Mononuclear cell (primary cell): Measurements from ENCODE around the gene USP27X. TPM values are rescaled to one million over a fixed set of nuclear protein-coding genes. Genes with fewer than 3 reads are reported as not detected.

Experiments used
- H3K27me3 ChIP-seq: 2 replicates; pipeline ENCODE4 v1.6.0; 2011; ENCODE audit warnings: low read length, control low read depth; ENCODE audit not compliant: insufficient read depth
- H3K4me1 ChIP-seq: 2 replicates; pipeline ENCODE4 v1.5.1; 2011; ENCODE audit warnings: mild to moderate bottlenecking, low read length, control low read depth; ENCODE audit not compliant: insufficient read depth
- H3K4me3 ChIP-seq: 2 replicates; pipeline ENCODE4 v1.5.1; 2011; ENCODE audit warnings: mild to moderate bottlenecking, low read length, moderate library complexity
- H3K9me3 ChIP-seq: 2 replicates; pipeline ENCODE4 v1.5.1; 2011; ENCODE audit warnings: low read depth, mild to moderate bottlenecking, control low read depth, low read length
- total RNA-seq: library from RNA; depleted of rRNA; stranded (reverse); fragments of >200 nt; gene quantifications from one replicate; pipeline ENCODE4 v1.2.3, GENCODE V29; 2012

Gene USP27X
- total RNA-seq, result 2.8 TPM

DNA sequence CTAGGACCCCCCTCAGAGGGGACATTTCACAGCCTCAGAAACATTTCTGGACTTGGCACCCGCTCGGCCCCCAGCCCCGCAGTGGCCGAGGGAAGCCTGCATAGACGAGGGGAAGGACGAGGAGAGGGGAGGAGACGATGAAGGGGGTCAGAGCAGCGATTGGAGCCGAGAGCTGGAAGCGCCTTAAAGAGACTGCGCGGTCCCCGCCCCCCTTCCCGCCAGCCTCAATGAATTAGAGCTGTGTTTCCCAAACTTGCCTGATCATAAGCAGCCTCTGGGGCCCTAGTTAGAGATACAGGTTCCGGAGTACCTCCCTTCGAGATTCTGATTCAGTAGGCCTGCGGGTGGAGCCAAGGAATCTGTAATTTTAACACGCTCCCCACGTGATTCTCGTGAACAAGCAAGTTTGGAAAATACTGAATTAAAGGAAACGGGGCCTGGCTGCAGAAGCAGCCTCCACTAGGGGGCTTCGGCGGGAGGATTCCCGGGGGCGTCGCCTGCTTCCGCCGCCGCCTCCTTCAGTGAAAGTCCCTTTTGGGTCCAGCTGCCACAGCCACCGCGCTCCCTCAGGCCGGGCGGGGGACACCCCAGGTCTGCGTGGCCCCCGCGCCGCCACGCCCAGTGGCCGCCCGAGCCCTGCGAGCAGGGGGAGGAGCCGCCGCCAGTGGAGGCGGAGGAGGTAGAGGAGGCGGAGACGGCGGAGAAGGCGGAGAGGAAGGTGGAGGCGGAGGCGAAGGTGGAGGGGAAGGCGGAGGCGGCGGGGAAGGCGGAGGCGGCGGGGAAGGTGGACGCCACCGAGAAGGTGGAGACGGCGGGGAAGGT lies at the start of gene USP27X:
USP27X (plus strand) TSS at position 651 of the 822 bp plus-strand sequence. CDS start 824 bp downstream, outside the sequence.
- H3K27me3 ChIP-seq, result no peaks in the 10 kb centered on the region
- no peaks in the 10 kb centered on the region for H3K9me3 ChIP-seq
- peak within 1 kb of the TSS; percentile 46 for H3K4me3 ChIP-seq
- peaks cover 33% of the 10 kb centered on the region for H3K4me1 ChIP-seq

DNA sequence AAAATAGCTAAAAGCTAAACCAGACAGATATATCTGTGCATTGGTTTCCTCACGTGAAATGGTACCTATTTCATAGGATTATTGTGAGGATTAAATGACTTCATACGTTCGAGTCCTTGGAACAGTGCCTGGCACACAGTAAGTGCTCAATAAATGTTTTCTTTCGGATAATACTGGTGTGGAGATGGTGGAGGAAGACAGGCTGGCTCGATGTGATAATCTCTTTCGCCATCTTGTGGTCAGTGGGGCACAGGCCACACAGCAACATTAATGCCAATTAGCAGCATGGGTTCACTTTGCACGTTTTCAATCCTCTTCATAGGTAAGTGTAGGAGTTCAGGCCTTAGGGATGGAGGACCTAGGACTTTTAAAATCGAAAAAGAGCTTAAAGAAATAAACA lies 40.9 kb upstream of the USP27X start:
- H3K4me1 ChIP-seq, result no peaks in the 10 kb centered on the region
- no peak overlapping the region for H3K4me3 ChIP-seq

DNA sequence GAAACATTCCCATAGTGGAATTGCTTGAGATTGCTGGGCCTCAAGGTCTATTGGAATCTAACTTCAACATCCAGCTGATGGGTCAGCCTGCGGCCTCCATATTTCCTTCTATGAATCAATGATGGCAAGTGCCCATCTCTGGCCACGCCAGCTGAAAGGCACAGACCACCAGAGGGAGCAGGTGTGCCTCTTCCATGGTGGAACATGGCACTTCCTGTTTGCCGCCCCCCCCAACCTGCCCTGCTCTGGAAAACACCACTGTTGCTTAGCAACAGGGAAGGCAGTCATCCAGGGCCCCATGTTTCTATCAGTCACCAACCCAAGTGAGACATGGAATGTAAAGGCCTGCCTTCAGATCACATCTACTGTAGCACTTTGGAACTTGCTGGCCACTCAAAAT lies 38.6 kb upstream of the USP27X start:
- Histone ChIP-seq H3K27me3 (no peaks in the 10 kb centered on the region), H3K9me3 (no peaks in the 10 kb centered on the region), H3K4me3 (no peak overlapping the region), H3K4me1 (no peaks in the 10 kb centered on the region)

More for the DNA sequence above, 40.9 kb upstream of the USP27X start:
- no peaks in the 10 kb centered on the region for H3K9me3 ChIP-seq
- no peaks in the 10 kb centered on the region for H3K27me3 ChIP-seq

- no peaks in the 10 kb centered on the region for H3K27me3 ChIP-seq
- H3K4me3 ChIP-seq, result no peak overlapping the region
- H3K4me1 ChIP-seq, result no peaks in the 10 kb centered on the region
- H3K9me3 ChIP-seq, result no peaks in the 10 kb centered on the region
Measured at GRCh38 chrX:49842621-49843020, 36.7 kb upstream of the USP27X start.

GRCh38 chrX:49844611-49845010 lies 34.7 kb upstream of the USP27X start:
- Histone ChIP-seq H3K4me3 (no peak overlapping the region), H3K4me1 (peaks cover 1% of the 10 kb centered on the region), H3K9me3 (no peaks in the 10 kb centered on the region), H3K27me3 (no peaks in the 10 kb centered on the region)

DNA sequence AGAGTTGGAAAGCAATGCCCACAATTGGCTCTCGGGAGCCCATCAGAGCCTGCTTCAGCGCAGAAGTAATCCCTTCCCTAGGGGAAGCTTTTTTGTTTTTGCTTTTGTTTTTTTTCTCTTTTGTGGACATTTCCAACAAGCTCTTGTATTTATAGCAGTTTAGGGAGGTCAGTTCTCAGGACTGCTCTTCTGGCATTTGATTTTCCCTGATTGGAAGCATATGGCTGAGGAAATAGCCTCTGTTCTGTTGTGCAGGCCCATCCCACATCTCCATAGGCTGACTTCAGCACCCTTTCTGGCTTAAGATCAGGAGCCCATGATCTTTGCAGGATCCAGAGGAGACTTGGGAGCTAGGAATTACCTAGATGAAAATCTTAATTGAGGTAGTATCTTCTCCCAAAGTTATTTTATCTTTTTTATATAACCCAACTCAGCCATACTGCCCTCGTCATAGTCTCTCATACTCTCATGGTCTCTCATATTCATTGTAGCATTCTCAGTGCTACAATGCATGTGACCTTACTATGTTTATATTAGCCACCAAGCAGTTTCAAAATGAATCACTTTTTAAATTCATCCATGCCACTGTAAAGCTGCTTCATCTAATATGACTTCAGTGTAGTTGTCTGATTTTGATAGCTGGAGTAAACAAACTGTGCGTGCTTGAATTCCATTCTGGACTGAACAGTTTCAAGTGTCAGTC lies 33.4 kb upstream of the USP27X start:
- Histone ChIP-seq H3K4me3 (no peak overlapping the region), H3K9me3 (no peaks in the 10 kb centered on the region), H3K4me1 (peaks cover 4% of the 10 kb centered on the region), H3K27me3 (no peaks in the 10 kb centered on the region)

- no peaks in the 10 kb centered on the region for H3K9me3 ChIP-seq
- no peaks in the 10 kb centered on the region for H3K27me3 ChIP-seq
- peaks cover 4% of the 10 kb centered on the region for H3K4me1 ChIP-seq
- H3K4me3 ChIP-seq, result no peak overlapping the region
Measured at GRCh38 chrX:49846522-49846921, 32.8 kb upstream of the USP27X start.

DNA sequence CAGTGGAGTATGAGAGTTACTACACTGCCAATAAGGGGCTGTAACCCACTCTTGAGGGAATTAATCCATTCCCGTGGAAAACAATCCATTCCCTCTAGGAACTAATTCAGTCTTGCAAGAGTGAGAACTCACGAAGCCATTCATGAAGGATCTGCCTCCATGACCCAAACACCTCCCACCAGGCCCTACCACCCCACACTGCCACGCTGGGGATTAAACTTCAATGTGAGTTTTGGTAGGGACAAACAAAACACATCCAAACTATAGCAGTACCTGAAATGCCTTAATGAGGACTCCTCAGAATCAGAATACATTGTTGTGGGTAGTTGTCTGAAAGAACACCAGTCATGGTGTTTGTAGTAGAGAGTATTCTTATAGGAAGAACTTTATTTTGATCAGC lies 31.0 kb upstream of the USP27X start:
- H3K4me3 ChIP-seq, result no peak overlapping the region
- peaks cover 4% of the 10 kb centered on the region for H3K4me1 ChIP-seq
- no peaks in the 10 kb centered on the region for H3K27me3 ChIP-seq
- H3K9me3 ChIP-seq, result no peaks in the 10 kb centered on the region

DNA sequence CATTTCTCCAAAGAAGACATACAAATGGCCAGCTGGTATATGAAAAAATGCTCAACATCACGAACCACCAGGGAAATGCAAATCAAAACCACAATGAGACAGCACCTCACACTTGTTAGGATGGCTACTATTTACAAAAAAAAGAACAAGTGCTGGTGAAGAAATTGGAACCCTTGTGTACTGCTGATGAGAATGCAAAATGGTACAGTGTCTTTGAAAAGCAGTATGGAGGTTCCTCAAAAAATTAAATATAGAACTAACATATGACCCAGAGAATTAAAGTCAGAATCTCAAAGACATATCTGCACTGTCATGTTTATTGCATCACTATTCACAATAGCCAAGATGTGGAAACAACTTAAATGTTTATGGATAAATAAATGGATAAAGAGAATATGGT lies 29.3 kb upstream of the USP27X start:
- peaks cover 4% of the 10 kb centered on the region for H3K4me1 ChIP-seq
- H3K27me3 ChIP-seq, result no peaks in the 10 kb centered on the region
- no peaks in the 10 kb centered on the region for H3K9me3 ChIP-seq
- H3K4me3 ChIP-seq, result no peak overlapping the region

DNA sequence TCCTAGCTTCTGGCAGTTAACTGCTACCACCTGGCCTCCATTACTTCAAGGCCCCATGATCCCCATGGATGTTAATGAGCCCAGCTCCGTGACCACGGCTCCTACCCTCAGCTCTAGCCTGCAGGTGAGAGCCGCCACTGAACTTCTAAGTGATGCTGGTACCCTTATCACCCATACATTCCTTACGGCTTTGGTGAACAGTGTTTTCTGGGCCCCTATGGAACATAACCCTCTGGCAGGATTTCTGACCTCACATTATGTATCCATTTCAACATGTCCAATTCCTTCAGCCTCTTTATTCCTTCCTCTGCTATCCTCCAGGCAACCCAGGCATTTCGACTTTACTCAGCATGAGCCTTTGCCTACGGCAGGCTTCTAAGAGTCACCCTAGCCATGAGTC lies 25.6 kb upstream of the USP27X start:
- peaks cover 4% of the 10 kb centered on the region for H3K4me1 ChIP-seq
- H3K4me3 ChIP-seq, result no peak overlapping the region
- no peaks in the 10 kb centered on the region for H3K27me3 ChIP-seq
- no peaks in the 10 kb centered on the region for H3K9me3 ChIP-seq

DNA sequence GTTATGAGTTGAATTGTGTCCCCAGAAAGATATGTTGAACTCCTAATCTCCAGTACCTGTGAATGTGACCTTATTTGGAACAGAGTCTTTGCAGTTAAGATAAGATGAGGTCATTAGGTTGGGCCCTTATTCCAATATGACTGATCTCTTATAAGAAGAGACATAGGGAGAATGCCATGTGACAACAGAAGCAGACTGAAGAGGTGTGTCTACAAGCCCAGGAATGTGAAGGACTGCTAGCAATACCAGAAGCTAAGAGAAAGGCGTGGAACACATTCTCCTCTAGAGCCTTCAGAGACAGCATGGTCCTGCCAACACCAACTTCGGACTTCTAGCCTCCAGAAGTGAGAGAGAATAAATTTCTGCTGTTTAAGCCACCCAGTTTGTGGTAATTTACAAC lies 22.5 kb upstream of the USP27X start:
- no peak overlapping the region for H3K4me3 ChIP-seq
- H3K9me3 ChIP-seq, result no peaks in the 10 kb centered on the region
- no peaks in the 10 kb centered on the region for H3K4me1 ChIP-seq
- H3K27me3 ChIP-seq, result no peaks in the 10 kb centered on the region

DNA sequence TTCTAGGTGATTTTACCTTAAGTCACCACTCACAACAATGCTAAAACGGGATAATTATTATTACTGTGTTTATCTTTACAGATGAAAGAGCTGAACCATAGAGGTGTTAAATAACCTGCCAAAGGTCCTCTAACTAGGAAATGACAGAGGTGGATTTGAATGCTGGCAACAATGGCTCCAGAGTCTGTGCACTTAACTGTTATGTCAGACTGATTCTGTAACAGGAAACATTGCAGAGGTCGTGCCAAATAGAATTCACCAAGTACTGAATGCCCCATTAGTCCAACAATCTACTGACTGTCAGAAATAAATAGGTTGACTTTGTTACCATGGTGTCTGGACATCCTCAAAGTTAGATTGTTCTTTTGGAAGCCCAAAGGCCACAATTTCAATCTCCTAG lies 20.9 kb upstream of the USP27X start:
- Histone ChIP-seq H3K4me1 (no peaks in the 10 kb centered on the region), H3K9me3 (no peaks in the 10 kb centered on the region), H3K4me3 (no peak overlapping the region), H3K27me3 (no peaks in the 10 kb centered on the region)

DNA sequence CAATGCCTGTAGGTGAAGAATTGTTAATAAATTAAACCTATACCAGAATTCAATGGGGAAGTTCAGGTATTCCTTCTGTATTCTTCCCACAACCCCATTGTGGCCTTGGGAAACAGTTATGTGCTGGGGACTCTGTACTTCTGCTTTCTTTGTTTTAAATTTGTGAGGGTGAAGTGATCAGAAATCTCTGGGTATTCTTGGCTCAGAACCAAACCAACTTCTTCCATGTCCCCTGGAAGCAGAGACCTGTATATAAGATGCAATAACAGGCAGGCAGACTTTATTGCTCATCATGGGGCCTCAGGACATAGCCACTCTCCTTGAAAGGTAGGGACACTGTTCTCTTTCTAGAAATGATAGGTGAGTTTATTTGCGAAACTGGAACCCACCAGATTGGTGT lies 19.8 kb upstream of the USP27X start:
- Histone ChIP-seq H3K4me1 (no peaks in the 10 kb centered on the region), H3K4me3 (no peak overlapping the region), H3K27me3 (no peaks in the 10 kb centered on the region), H3K9me3 (no peaks in the 10 kb centered on the region)

DNA sequence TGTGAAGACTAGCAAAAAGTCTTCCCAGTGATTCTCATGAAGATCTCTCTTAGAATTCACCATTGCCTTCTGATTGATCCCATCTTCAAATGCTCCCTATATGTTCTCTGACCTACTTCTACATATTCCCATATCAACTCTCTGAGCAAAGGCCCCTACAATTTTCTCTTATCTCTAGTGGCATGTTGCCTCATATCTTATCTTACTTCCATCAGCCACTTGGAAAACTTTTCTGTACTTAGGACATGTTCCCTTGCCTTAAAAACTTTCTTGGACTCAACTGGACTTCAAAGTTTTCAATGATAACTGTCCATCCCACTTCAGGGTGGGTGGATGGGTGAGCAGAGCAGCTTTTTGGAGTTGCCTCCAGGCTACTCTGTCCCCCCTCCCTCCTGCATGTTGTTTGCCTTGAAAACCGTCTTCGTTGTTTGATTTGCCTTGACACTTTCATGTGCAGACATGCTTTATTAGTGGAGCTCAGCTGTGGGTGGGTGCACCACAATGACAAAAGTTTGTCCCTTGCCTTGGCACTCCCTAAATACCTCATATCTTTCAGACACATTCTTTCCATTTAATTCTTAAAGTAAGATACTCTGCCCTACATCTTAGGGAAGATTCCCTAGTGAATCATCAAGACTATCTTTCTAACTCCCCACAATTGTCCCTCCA lies 18.3 kb upstream of the USP27X start:
- no peaks in the 10 kb centered on the region for H3K9me3 ChIP-seq
- no peak overlapping the region for H3K4me3 ChIP-seq
- H3K27me3 ChIP-seq, result no peaks in the 10 kb centered on the region
- H3K4me1 ChIP-seq, result no peaks in the 10 kb centered on the region

- H3K9me3 ChIP-seq, result no peaks in the 10 kb centered on the region
- H3K4me3 ChIP-seq, result no peak overlapping the region
- no peaks in the 10 kb centered on the region for H3K27me3 ChIP-seq
- H3K4me1 ChIP-seq, result no peaks in the 10 kb centered on the region
Measured at GRCh38 chrX:49862093-49862492, 17.2 kb upstream of the USP27X start.
